Measurements from ENCODE around the gene GOLGA6A. TPM values are rescaled to one million over a fixed set of nuclear protein-coding genes. Genes with fewer than 3 reads are reported as not detected.
A peak's percentile ranks its signal among the peaks of the same experiment; 100 is the strongest.
"Not testable (repeated sequence)": the region's sequence is repeated elsewhere in the genome, so short reads cannot be mapped to it uniquely, and the experiment has no call there.

Gene GOLGA6A
- total RNA-seq, 2 experiments from 2014 or later = 0.14 to 0.84 TPM

GRCh38 chr15:74062236-74062635 is 20.1 kb downstream of the GOLGA6A start:
- H3K36me3 Mint-ChIP-seq (ENCODE audit: low read depth) = no peaks in the 10 kb centered on the region
- intact Hi-C loops (cut with micrococcal nuclease) = no loop called here
- H3K9me3 Mint-ChIP-seq = no peaks in the 10 kb centered on the region
- CTCF ChIA-PET = no interaction called here
- H3K4me3 Mint-ChIP-seq = no peak overlapping the region
- H3K4me1 Mint-ChIP-seq (ENCODE audit: low read depth) = peaks cover 8% of the 10 kb centered on the region
- no peak overlapping the region for H3K27ac Mint-ChIP-seq
- DNase-seq = no peak
- H3K27me3 Mint-ChIP-seq (ENCODE audit: low read depth) = no peaks in the 10 kb centered on the region

GRCh38 chr15:74060251-74060650 is 22.1 kb downstream of the GOLGA6A start:
- no peaks in the 10 kb centered on the region for H3K36me3 Mint-ChIP-seq (ENCODE audit: low read depth)
- CTCF ChIA-PET = interaction anchor here (0.9 kb wide), 1 partner anchor 86 kb away, joined by 3 read pairs; no protein-coding TSS in a partner anchor
- H3K4me3 Mint-ChIP-seq = no peak overlapping the region
- peaks cover 8% of the 10 kb centered on the region for H3K4me1 Mint-ChIP-seq (ENCODE audit: low read depth)
- no peak overlapping the region for H3K27ac Mint-ChIP-seq
- no peaks in the 10 kb centered on the region for H3K9me3 Mint-ChIP-seq
- no peaks in the 10 kb centered on the region for H3K27me3 Mint-ChIP-seq (ENCODE audit: low read depth)
- intact Hi-C loops (cut with micrococcal nuclease) = no loop called here
- DNase-seq = no peak

- CTCF ChIA-PET = interaction anchor here (0.7 to 0.9 kb wide), 2 partner anchors 11 to 85 kb away, joined by 3 read pairs; no protein-coding TSS in a partner anchor
Measured at GRCh38 chr15:74059050-74059833, 23.1 kb downstream of the GOLGA6A start.

GRCh38 chr15:74056330-74056729 is 26.0 kb downstream of the GOLGA6A start:
- peaks cover 13% of the 10 kb centered on the region for H3K4me1 Mint-ChIP-seq (ENCODE audit: low read depth)
- CTCF ChIA-PET; H3K36me3 Mint-ChIP-seq (ENCODE audit: low read depth); H3K9me3 Mint-ChIP-seq; H3K27ac Mint-ChIP-seq; intact Hi-C loops (cut with micrococcal nuclease); H3K4me3 Mint-ChIP-seq; H3K27me3 Mint-ChIP-seq (ENCODE audit: low read depth): not testable (repeated sequence)
- DNase-seq = peak; percentile 11

More at GRCh38 chr15:74059050-74059833, 23.1 kb downstream of the GOLGA6A start:
- H3K27ac Mint-ChIP-seq; intact Hi-C loops (cut with micrococcal nuclease); H3K4me3 Mint-ChIP-seq; H3K27me3 Mint-ChIP-seq (ENCODE audit: low read depth); H3K9me3 Mint-ChIP-seq; H3K36me3 Mint-ChIP-seq (ENCODE audit: low read depth): not testable (repeated sequence)
- peak; percentile 18 for DNase-seq
- peaks cover 11% of the 10 kb centered on the region for H3K4me1 Mint-ChIP-seq (ENCODE audit: low read depth)

- CTCF ChIA-PET = interaction anchor here (0.6 to 0.7 kb wide), 2 partner anchors 143 to 890 kb away, joined by 3 to 4 read pairs; no protein-coding TSS in a partner anchor
- H3K36me3 Mint-ChIP-seq (ENCODE audit: low read depth) = no peaks in the 10 kb centered on the region
- H3K9me3 Mint-ChIP-seq = no peaks in the 10 kb centered on the region
- peaks cover 13% of the 10 kb centered on the region for H3K4me1 Mint-ChIP-seq (ENCODE audit: low read depth)
- no peaks in the 10 kb centered on the region for H3K27me3 Mint-ChIP-seq (ENCODE audit: low read depth)
- no peak overlapping the region for H3K4me3 Mint-ChIP-seq
- no peak for DNase-seq
- intact Hi-C loops (cut with micrococcal nuclease) = no loop called here
- H3K27ac Mint-ChIP-seq = no peak overlapping the region
Measured at GRCh38 chr15:74055804-74056203, 26.5 kb downstream of the GOLGA6A start.

- CTCF ChIA-PET = interaction anchor here (0.5 to 11.8 kb wide), 10 partner anchors 9 to 595 kb away, joined by 3 to 167 read pairs (median 3); no protein-coding TSS in a partner anchor
- intact Hi-C loops (cut with micrococcal nuclease) = loop anchor here (5.0 kb wide), 1 partner anchor 253 kb away; no protein-coding TSS in a partner anchor
- no peaks in the 10 kb centered on the region for H3K9me3 Mint-ChIP-seq
Measured at GRCh38 chr15:74053941-74054529, 28.3 kb downstream of the GOLGA6A start.

GRCh38 chr15:74053517-74053916 is 28.8 kb downstream of the GOLGA6A start:
- Mint-ChIP-seq H3K9me3 (no peaks in the 10 kb centered on the region), H3K4me1 (ENCODE audit: low read depth) (peaks cover 5% of the 10 kb centered on the region), H3K27ac (no peak overlapping the region), H3K36me3 (ENCODE audit: low read depth) (no peaks in the 10 kb centered on the region), H3K27me3 (ENCODE audit: low read depth) (no peaks in the 10 kb centered on the region), H3K4me3 (no peak overlapping the region)
- CTCF ChIA-PET = interaction anchor here (0.7 to 11.8 kb wide), 7 partner anchors 11 to 102 kb away, joined by 3 to 167 read pairs (median 3); no protein-coding TSS in a partner anchor
- intact Hi-C loops (cut with micrococcal nuclease) = loop anchor here (5.0 kb wide), 1 partner anchor 254 kb away; no protein-coding TSS in a partner anchor
- DNase-seq = no peak

More at GRCh38 chr15:74053941-74054529, 28.3 kb downstream of the GOLGA6A start:
- peak; percentile 82 for DNase-seq
- H3K27ac Mint-ChIP-seq = no peak overlapping the region
- H3K4me1 Mint-ChIP-seq (ENCODE audit: low read depth) = peaks cover 5% of the 10 kb centered on the region
- H3K27me3 Mint-ChIP-seq (ENCODE audit: low read depth) = no peaks in the 10 kb centered on the region
- peak overlapping the region; percentile 23 for H3K4me3 Mint-ChIP-seq
- H3K36me3 Mint-ChIP-seq (ENCODE audit: low read depth) = no peaks in the 10 kb centered on the region

- not testable (repeated sequence) for H3K27me3 Mint-ChIP-seq (ENCODE audit: low read depth); DNase-seq; H3K9me3 Mint-ChIP-seq; H3K27ac Mint-ChIP-seq; H3K36me3 Mint-ChIP-seq (ENCODE audit: low read depth); H3K4me3 Mint-ChIP-seq
- CTCF ChIA-PET = interaction anchor here (0.7 to 11.8 kb wide), 7 partner anchors 10 to 172 kb away, joined by 3 to 167 read pairs (median 3); partner anchors contain the start of gene PML
- H3K4me1 Mint-ChIP-seq (ENCODE audit: low read depth) = peaks cover 15% of the 10 kb centered on the region
- intact Hi-C loops (cut with micrococcal nuclease) = loop anchor here (5.0 kb wide), 1 partner anchor 255 kb away; no protein-coding TSS in a partner anchor
Measured at GRCh38 chr15:74052271-74053260, 29.8 kb downstream of the GOLGA6A start.

GRCh38 chr15:74050556-74051234 is 31.7 kb downstream of the GOLGA6A start:
- no peak for DNase-seq
- intact Hi-C loops (cut with micrococcal nuclease) = loop anchor here (5.0 kb wide), 1 partner anchor 257 kb away; no protein-coding TSS in a partner anchor
- H3K4me1 Mint-ChIP-seq (ENCODE audit: low read depth) = peaks cover 15% of the 10 kb centered on the region
- H3K36me3 Mint-ChIP-seq (ENCODE audit: low read depth) = no peaks in the 10 kb centered on the region
- H3K27ac Mint-ChIP-seq = no peak overlapping the region
- no peak overlapping the region for H3K4me3 Mint-ChIP-seq
- CTCF ChIA-PET = interaction anchor here (0.6 to 11.8 kb wide), 4 partner anchors 9 to 277 kb away, joined by 3 to 167 read pairs (median 12); no protein-coding TSS in a partner anchor
- no peaks in the 10 kb centered on the region for H3K9me3 Mint-ChIP-seq
- no peaks in the 10 kb centered on the region for H3K27me3 Mint-ChIP-seq (ENCODE audit: low read depth)

- no peak overlapping the region for H3K27ac Mint-ChIP-seq
- intact Hi-C loops (cut with micrococcal nuclease) = loop anchor here (5.0 kb wide), 1 partner anchor 257 kb away; no protein-coding TSS in a partner anchor
- peaks cover 15% of the 10 kb centered on the region for H3K4me1 Mint-ChIP-seq (ENCODE audit: low read depth)
- H3K4me3 Mint-ChIP-seq = no peak overlapping the region
- no peaks in the 10 kb centered on the region for H3K27me3 Mint-ChIP-seq (ENCODE audit: low read depth)
- CTCF ChIA-PET = interaction anchor here (0.8 to 11.8 kb wide), 5 partner anchors 10 to 258 kb away, joined by 3 to 167 read pairs (median 8); partner anchors contain the start of gene PML
- no peaks in the 10 kb centered on the region for H3K9me3 Mint-ChIP-seq
- DNase-seq = no peak
- H3K36me3 Mint-ChIP-seq (ENCODE audit: low read depth) = no peaks in the 10 kb centered on the region
Measured at GRCh38 chr15:74050127-74050526, 32.2 kb downstream of the GOLGA6A start.

GRCh38 chr15:74046275-74046674 is 36.1 kb downstream of the GOLGA6A start:
- Mint-ChIP-seq H3K4me3 (no peak overlapping the region), H3K27me3 (ENCODE audit: low read depth) (no peaks in the 10 kb centered on the region), H3K36me3 (ENCODE audit: low read depth) (peaks cover 2% of the 10 kb centered on the region), H3K27ac (no peak overlapping the region), H3K9me3 (no peaks in the 10 kb centered on the region), H3K4me1 (ENCODE audit: low read depth) (peaks cover 10% of the 10 kb centered on the region)
- intact Hi-C loops (cut with micrococcal nuclease) = no loop called here
- no peak for DNase-seq
- CTCF ChIA-PET = interaction anchor here (0.7 to 11.8 kb wide), 3 partner anchors 22 to 76 kb away, joined by 3 to 167 read pairs (median 3); no protein-coding TSS in a partner anchor
